HG02885 (cell line): ENCODE measurements around the gene ZDHHC7.
"Not testable (repeated sequence)": the region's sequence is repeated elsewhere in the genome, so short reads cannot be mapped to it uniquely, and the experiment has no call there.

Experiments used
- ATAC-seq: cut with Tn5 transposase; IDR thresholded peaks from one replicate; pipeline ENCODE4 v1.9.1; 2021; ENCODE audit warnings: mild to moderate bottlenecking; ENCODE audit not compliant: unreplicated experiment, poor library complexity

ZDHHC7 gene

DNA sequence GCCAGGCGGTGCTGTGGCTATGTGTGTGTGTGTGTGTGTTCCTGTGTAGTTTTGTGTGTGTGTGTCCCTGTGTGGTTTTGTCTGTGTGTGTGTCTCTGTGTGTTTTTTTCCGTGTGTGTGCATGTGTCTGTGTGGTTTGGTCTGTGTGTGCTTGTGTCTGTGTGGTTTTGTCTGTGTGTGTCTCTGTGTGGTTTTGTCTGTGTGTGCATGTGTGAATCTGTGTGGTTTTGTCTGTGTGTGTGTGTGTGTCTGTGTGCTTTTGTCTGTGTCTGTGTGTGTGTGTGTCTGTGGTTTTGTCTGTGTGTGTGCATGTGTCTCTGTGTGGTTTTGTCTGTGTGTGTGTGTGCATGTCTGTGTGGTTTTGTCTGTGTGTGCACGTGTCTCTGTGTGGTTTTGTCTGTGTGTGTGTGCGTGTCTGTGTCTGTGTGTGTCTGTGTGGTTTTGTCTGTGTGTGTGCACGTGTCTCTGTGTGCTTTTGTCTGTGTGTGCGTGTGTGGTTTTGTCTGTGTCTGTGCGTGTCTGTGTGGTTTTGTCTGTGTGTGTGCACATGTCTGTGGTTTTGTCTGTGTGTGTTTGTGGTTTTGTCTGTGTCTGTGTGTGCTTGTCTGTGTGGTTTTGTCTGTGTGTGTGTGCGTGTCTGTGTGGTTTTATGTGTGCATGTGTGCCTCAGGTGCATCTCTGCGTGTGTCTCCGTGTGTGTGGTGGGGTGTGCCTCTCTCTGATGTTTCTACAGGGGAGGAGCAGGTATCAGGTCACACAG, 62.3 kb downstream of the ZDHHC7 start:
- ATAC-seq: no peak

DNA sequence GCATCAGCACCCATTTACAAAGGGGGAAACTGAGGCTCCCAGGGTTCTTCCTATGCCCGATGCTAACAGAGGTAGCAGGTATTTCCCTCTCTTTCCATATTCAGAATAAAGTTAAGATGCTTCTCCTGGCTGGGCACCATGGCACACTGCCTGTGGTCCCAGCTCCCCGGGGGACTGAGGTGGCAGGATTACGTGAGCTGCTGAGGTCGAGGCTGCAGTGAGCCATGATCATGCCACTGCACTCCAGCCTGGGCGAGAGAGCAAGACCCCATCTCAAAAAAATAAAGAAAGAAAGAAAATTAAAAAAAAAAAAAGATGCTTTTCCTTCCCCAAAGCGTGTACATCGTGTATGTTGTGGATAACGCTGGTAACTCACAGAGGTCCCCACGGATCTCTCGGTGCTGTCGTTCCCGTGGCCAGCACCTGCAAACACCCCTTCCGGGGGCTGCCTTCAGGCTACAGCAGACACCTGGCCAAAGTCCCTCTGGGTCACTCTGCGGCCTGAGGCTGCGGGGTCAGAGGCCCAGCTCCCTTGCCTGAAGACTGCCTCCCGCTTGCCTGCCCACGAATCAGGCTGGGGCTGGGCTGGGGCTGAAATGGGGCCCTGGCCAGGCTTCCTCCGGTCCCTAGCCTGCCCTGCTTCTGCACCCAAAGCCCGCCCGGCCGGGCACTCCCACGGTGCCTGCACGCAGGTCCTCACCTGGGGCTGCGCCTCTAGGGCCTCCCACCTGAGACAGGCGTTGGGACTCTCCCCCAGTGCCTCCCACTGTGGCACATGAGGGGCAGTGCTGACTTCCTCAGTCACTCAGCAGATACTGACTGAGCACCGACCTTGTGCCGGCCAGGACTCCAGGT, 63.1 kb downstream of the ZDHHC7 start:
- ATAC-seq: no peak

DNA sequence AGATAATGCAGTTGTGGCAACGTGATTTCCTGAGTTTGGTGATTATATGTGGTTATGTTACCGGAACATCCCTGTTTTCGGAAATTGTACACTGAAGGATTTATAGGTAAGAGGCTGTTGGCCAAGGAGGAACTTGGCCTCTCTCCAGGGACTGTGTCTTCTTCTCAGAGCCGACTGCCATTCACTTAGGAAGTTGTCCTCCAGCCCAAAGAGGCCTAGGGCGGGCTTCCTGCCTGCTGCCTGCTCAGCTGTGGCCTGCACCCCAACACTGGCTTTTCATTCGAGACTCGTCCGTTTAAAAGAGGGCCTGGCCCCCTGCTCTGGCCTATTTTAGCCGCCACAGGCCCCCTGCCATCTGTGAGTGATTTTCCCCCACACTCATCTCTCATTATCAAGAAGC, 64.3 kb downstream of the ZDHHC7 start:
- ATAC-seq: no peak

DNA sequence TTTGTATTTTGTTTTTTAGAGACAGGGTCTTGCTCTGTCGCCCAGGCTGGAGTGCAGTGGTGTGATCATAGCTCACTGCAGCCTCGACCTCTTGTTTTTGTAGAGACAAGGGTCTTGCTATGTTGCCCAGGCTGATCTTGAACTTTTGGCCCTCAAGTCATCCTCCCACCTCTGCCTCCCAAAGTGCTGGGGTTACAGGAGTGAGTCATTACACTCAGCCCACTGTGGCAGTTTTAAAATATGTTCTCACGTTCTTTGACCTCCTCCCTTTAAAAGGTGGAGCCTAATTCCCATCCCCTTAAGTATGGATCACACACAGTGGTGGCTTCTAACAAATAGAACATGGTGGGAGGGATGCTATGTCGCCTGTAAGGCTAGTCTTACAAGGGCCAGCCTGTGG, 67.7 kb downstream of the ZDHHC7 start:
- no peak for ATAC-seq

DNA sequence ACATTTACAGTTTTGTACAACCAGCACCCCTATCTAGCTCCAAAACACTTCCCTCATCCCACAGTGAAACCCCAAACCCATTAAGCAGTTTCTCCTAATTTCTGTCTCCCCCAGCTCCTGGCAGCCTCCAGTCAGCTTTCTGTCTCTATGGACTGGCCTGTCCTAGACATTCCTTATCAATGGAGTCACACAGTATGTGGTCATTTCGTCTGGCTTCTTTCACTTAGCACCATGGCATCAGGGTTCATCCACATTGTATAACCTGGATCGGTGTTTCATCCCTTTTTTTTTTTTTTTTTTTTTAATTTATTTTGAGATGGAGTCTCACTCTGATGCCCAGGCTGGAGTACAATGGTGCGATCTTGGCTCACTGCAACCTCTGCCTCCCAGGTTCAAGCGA, 68.5 kb downstream of the ZDHHC7 start:
- no peak for ATAC-seq

DNA sequence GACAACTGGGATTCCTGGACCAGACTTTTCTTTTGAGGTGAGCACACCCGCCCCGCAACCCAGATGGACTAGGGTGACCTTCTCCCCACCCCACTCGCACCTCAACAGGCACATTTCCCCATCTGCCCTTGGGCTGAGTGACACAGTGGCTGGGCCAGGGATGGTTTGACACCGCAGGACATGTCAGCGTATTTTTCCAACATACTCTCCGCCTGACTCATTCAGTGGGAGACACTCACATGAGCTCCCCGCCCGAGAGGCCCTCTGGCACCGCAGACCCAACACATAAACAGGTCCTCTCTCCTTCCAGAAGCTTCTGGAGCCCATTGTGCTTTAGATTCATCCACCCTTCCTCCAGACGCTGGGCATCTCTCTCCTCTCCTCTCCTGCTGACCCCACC, 69.4 kb downstream of the ZDHHC7 start:
- no peak for ATAC-seq

DNA sequence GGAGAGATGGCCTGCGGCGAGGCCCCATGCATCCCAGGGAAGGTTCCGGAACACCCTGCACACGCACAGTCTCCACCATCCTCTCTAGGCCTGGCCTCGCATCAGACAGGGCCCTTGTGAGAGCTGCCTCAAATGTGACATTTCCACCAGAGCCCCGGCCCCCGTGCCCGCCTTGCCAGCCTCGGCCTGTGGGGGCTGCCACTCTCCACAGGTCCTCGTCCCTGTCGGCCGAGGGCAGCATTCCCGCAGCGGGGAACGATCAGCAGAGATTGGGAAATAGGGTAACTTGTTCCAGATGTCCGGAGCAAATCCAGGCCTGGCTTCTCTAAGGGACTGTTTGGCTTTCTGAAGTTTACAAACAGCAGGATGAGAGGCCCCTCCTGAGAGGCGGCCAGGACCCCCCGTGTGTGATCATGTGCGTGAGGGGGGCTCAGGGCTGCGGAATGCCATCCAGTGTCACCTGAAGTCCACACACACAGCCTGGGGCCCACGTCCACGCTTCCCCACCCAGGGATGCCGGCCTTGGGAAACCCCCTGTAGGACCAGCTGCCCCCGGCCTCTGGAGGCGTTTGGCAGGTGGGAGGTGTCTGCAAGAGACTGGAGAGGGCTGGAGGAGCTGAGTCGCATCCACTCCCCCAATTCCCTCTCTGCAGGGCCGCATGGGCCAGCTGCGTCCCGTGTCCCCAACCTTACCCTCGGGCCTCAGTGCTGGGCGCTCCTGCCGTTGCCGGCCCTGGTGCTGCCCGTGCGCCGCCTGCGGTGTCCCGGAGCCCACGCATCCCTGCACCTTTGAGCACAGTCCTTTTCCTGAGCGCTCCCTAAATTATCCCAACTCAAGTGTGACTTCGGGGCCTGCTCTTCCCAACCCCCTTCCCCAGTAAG, 70.4 kb downstream of the ZDHHC7 start:
- ATAC-seq: no peak

DNA sequence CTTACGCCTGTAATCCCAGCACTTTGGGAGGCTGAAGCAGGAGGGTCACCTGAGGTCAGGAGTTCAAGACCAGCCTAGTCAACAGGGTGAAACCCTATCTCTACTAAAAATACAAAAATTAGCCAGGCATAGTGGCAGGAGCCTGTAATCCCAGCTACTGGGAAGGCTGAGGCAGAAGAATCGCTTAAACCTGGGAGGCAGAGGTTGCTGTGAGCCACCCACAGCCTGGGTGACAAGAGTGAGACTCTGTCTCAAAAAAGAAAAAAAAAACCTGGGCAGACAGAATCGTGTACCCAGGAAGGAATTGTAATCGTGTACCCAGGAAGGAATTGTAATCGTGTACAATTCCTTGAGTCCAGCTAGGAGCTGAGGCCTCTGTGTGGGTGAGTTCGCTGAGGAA, 72.7 kb downstream of the ZDHHC7 start:
- not testable (repeated sequence) for ATAC-seq

DNA sequence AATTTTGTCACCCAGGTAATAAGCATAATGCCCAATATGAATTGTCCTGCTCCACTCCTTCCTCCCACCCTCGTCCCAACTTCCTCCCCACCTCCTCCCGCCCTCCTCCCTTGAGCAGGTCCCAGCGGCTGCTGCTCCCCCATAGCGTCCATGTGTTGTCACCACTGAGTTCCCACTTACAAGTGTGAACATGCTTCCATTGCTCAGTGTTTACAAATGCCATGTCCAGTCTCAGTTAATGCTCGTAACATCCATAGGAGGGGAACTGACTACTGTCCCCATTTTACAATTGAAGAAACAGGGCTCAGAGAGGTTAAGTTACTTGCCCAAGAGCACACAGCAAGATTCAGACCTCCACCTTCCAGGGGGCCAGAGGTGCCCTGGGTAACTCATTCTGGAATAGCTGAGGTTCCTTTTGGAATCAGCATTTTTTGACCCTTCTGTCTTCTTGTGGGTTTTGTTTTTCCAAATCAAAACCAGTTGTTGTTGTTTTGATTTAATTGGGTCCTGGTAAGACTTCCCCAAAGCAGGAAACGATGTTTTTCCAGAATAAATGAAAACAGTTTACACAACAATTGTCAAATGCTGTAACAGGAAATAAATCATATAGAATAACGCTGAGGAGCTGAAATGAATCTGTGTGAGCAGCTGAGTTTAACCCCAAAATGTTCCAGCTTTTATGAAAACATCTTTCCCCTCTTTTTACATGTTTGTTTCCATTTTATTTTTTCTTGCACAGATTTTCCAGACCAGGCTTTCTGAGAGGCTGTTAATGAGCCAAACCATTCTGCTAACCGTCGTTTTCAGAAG, 73.9 kb downstream of the ZDHHC7 start:
- no peak for ATAC-seq

DNA sequence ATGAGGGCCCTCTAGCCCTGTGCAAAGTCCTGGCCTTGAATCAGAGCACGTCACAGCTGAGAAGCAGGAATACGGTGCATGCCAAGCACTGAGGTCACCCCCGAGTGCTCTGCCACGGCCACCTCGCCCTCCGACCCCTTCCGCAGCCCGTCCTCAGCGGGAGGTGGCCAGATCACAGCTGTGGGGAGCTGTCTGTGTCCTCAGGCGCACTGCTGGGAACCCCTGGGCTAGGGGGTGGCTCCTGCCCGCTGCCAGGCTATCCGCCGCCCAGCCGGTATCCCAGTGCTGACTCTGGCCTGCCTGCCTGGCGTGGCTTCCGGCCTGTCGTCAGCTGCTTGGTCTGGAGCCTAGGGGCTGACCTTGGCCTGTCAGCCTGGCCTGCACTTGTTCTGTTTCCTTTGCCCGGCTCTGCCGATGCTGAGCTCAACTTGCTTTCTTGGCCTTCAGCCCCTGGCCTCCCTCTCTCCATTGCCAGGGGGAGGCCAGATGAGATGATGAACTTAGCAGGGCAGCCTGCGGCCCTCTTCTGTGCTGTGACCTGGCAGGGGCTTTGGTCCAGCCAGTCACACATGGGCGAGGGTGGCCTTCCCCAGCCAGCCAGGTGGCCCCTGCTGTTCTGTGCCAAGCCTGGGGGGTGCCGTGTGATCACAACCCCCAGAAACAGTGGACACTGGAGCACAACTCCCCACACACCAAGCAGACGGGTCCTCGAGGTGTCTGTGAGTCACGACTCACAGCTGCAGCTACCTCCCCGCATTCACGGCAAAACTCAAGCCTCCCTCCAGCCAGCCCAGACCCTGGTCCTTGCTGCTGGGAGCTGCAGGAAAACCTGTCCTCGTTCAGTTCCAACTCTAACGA, 77.3 kb downstream of the ZDHHC7 start:
- no peak for ATAC-seq

DNA sequence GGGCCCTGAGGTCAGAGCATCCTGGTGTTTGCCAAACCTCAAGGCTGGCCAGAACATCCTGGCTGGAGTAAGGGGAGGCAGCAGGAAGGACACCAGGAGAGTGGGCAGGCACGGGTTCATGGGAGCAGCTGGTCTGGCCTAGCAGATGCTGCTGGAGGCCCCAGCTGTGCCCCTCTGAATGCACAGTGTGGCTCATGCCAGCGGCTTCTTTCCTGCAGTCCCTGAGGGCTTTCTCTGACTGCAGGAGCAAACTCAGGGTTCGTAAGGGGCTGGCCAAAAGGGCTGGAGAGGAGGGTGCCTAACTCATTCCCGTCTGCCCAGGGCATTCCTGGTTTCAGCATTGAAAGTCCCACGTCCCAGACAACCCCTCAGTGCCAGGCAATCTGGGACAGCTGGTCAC, 78.7 kb downstream of the ZDHHC7 start:
- ATAC-seq: no peak

DNA sequence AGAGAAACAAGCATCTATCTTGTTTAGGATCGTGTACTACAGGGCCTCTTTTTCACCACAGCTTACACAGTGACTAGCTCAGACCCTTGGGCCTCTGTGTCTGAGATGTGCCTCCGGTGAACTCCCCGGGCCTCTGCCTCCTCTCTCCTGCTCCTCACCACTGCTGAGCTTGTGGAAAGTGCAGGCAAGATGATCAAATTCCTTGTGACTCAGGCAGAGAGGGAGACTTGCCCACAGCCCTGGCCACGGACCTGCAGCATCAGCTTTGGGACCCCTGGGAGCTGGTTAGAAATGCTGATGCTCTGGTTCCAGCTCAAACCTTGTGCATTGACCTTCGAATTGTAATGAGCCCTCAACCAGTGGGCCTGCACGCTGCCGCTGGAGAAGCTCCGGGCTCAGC, 79.8 kb downstream of the ZDHHC7 start:
- no peak for ATAC-seq

DNA sequence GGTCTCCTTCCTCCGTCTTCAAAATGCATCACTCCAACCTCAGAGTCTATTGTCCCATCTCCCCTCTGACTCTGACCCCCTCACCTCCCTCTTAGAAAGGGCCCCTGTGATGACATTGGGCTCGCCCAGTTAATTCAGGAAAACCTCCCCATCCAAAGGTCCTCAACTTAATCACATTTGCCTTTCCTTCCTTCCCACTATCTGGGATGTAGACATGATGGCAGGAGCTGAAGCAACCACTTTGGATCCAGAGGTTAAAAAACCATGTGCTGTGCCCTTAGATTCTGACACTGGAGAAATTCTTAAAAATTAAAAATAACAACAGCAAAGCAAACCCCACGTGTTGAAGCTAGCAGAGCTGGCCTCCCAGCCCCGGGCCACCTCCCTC, 80.2 kb downstream of the ZDHHC7 start:
- no peak for ATAC-seq

DNA sequence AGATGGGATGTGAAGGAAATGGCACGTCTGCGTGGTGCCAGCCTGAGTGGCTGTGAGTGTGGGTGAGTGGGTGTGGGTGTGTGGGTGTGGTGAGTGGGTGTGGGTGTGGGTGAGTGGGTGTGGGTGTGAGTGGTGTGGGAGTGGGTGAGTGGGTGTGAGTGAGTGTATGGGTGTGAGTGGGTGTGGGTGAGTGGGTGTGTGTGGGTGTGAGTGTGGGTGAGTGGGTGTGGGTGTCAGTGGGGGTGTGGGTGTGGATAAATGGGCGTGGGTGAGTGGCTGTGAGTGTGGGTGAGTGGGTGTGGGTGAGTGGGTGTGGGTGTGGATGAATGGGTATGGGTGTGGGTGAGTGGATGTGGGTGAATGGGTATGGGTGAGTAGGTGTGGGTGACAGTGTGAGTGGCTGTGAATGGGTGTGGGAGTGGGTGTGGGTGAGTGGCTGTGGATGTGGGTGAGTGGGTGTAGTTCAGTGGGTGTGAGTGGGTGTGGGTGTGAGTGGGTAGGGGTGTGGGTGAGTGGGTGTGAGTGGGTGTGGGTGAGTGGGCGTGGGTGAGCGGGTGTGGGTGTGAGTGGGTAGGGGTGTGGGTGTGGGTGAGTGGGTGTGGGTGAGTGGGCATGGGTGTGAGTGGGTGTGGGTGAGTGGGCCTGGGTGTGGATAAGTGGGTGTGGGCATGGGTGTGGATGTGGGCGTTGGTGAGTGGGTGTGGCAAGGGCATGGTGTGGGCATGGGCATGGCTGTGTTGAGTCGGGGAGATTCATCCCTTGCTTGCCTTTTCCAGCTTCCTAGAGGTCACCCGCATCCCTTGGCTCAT, 80.8 kb downstream of the ZDHHC7 start:
- ATAC-seq: no peak

DNA sequence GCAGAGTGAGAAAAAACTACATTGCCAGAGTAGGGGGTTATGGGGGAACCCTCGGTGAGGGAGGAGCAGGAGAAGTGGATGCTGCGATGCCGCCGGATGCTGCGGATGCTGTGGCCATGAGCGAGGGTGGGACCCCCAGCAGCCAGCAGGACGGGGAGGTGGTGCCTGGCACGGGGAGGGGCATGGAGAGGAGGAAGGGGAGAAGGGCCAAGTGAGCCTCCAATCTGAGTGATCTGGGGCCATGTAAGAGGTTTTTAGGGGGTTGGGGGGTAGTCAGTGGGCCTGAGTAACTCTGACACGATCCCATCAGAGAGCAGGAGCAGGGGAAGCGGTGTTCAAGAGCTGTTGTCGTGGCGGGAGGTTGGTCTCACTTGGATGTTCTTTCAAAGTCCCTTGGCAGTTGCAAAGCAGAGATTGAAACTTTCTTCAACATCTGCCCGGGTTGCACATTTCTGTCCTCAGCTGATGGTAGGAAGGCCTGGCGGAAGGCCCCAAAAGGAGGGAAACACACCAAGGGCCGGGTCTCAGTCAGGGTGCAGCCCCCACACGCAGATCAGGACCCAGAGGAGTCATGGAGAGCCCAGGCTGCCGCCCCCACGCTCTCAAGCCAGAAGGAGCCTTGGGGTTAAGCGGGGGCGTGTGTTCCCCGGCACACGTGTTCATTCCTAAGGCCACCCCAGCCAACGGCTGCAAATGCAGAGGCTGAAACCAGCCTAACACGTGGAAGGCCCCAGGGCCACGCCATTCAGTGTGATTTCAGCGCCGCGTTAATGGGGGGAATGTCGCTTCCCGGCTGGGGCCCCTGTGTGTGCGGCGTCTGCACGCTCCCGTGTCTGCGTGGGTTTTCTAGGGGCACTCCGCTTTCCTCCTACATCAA, 81.7 kb downstream of the ZDHHC7 start:
- ATAC-seq: no peak

DNA sequence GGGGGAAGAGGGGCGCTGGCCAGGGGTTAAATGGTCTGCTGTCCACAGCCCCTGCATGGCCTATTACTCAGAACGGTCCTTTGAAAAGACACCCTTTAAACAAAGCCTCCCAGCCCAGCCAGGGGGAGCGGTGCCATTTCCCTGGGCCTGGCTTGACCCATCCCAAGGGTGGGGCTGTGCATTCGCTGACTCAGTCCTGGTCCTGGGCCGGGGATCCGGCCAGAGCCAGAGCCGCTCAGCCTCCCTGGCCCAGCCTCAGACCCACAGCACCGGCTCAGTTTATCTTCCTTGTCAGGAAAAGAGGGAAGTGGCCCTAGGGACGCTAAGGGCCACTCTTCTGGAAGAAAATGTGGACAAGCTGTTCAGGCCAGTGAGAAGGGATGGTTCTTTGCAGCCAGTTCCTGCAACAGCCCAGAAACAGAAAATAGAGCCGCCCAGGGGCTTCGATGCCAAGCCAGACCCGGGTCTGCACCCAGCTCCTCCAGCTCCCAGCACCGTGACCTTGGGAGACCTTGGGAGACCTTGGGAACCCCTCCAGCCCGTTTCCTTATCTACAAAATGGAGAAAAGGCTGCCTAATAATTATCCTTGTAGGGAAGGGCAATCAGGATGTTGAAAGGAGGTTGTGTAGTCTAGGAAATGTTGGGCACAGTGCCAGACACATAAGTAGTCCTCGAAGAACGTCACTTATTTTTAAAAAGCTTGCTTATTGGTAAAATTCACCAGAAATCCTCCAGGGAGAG, 82.5 kb downstream of the ZDHHC7 start:
- no peak for ATAC-seq
